Renal pelvis (tissue), 4 donors: Measurements from ENCODE around the gene KL. TPM values are rescaled to one million over a fixed set of nuclear protein-coding genes. Genes with fewer than 3 reads are reported as not detected.
A peak's percentile ranks its signal among the peaks of the same experiment; 100 is the strongest.

Experiments
- DNase-seq: peaks from one replicate; pipeline ENCODE4 v3.0.0-alpha.2; 2013
- polyA plus RNA-seq, 3 donors: library from polyadenylated mRNA; unstranded; fragments of 120-200 nt; gene quantifications; one replicate each; pipeline ENCODE4 v1.2.1, GENCODE V29; 2013; ENCODE audit not compliant: insufficient read length in 3 of 3

Gene KL
- polyA plus RNA-seq, 3 donors, result 31.4 to 45.8 (median 40.9) TPM

DNA sequence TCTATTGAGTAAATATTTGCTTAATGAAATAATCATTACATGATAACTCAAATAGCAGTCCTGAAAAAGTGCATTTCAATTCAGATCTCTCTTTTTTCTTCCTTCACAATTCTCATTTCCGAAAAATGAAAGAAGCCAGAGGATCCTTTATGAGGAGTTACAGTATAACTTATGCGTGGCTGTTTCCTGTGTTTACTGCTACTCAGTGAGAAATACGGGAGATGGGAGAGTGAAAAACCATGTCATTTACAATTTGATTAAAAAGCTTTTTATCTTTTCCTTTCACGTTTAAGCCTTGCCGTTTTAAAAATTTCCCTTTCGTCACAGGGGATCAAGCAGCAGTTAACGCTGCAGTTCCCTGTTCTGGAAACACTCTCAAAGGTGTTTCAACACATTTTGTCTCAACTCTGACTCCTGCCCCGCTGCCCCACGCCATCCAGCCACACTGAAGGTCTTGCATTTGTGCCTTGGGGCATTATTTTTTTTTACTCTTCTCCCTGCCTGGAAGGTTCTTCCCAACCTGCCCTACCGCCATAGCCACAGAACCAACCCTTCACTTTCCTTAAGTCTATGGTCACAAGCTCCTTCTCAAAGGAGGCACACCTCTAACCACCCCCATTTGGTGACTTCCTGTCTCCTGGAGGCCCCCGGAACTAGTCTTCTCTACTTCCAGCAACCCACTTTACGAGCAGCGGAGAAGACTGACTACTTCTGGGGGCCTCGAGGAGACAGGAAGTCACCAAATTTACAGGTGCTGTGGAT is 17.0 kb downstream of the KL start:
- no peak for DNase-seq

DNA sequence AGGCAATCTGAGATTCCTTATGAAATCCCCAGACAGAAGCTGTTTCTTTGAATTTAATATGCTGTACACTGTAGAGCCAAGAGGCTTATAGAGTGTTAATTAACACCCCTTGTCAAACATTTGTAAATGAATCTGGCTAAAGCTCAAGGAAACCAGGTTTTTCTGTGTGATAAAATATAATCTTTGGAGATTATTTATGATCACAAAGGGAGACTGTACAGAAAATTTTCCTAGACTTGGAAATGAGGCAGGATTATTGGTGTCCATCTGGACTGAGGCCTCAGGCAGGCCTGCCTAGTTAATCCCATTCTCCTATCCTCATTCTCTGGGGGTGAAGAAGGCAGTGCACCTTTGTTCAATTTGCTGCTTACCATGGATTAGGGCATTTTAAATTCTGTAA is 17.8 kb downstream of the KL start:
- no peak for DNase-seq

DNA sequence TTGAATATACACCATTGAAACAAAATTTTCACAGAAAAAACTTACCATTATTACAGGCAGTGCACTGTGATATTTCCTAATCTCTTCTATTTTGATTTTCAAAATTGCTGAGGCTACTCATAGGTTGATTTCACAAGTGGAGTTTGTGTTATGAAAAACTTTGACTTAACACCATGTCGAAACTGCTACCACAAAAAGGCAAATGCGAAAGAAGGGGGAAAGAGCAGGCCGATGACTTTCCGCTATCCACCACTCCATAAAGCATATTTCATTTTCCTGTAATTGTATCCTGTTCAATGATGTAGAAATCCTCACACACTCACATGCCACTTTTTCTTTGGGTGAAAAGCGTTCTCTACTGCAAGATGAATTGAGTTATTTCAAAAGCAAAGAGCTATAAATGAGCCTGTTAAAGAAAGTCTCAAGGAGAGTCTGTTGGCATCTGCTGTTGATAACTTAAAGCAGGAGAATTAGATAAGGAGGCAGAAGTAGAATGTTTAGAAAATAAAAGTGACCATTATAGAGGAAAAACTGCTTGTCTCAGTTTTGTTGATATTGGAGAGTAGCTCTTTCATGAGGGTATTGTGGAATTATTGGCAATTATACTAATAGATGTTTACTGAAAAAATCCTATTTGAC is 18.8 kb downstream of the KL start:
- no peak for DNase-seq

DNA sequence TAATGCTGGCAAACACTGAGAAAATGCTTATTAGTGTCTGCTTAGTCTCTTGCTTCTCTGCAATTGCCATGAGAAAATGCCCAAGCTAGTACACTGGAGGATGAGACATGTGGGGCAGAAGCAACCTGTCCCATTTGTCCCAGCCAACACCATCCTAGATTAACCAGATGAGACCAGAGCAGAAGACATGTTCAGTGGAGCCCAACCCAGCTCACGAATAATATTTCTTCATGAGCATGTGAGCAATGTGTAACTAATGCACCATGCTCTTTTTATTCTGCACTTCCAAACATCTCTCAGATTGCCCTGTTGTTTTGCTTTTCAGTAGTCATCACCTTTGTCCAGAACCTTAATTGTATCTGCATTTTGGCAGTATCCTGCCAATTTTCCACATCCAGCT is 21.4 kb downstream of the KL start:
- DNase-seq, result no peak

DNA sequence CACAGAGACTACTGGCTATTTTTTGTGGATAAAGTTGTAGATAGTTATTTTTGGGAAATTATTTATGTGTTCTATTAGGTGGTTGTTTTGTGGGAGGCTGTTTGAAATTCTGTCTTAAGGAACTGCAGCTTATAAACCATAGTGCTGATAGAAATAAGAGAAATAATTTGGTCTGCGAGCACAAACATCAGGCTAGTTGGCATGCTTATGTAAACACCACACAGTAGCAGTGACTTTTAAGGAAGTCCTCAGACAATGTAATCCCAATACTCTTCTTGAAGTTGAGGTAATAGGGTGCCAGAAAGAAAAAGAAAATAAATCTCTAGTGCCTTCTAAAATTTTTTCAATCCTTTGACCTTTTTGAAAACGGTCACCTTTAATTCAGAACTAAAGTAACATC is 23.9 kb downstream of the KL start:
- no peak for DNase-seq

DNA sequence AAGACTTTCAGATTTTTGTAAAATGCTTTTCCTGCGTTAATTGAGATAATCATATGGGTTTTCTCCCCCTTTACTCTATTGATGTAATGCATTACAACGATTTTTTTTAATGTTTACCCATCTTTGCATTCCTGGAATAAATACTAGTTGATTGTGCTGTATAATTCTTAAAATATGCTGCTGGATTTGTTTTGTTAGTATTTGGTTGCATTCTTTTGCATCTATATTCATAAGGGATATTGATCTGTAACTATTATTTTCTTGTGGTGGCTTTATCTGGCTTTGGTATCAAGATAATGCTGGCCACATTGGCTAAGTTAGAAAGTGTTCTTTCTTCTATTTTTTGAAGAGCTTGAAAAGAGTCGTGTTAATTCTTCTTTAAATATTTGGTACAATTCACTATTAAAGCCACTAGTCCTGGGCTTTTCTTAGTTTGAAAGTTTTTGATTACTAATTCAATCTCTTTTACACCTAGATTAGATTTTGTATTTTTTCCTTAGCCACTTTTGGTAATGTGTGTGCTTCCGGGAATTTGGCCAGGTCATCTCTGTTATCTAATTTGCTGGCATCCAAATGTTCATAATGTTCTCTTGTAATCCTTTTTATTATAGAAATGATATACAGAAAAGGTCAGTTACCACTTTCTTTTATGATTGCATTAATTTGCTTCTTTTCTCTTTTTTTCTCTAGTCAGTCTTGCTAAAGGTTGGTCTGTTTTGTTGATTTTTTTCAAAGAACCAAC is 29.8 kb downstream of the KL start:
- DNase-seq, result no peak

DNA sequence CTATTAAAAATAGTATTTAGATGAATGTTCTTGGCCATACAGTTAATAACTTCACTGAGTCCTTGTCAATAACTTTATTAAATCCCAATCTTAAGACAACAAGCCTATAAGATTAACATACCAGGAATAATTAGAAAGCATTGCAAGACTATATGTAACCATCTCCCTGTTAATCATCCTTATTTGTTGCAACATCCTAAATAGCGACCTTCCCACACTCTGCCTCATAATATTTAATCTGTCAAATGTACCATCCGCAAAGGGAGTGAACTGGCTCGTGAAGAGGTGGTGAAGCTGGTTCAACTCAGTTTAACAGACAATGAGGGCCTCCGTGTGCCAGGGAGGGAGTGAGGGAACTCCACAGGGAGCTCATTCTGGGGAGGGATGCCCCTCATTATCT is 33.9 kb downstream of the KL start:
- DNase-seq, result no peak

DNA sequence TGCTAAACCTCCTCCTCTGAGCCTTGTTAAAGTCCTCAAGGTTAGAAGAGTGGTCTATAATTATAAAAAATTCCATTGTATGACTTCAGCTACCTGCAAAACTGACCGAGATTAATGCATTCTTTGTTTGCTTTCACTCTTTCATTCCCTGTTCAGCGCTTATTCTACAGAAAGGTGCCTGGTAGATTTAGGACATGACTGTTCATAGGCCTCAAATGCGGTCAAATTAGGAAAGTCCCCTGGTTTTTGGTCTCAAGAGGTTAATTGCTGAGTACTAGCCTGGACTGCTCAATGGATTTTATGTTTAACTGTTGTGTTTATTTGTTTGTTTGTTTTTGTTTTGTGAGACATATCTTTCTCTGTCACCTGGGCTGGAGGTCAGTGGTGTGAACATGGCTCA is 35.4 kb downstream of the KL start:
- no peak for DNase-seq

DNA sequence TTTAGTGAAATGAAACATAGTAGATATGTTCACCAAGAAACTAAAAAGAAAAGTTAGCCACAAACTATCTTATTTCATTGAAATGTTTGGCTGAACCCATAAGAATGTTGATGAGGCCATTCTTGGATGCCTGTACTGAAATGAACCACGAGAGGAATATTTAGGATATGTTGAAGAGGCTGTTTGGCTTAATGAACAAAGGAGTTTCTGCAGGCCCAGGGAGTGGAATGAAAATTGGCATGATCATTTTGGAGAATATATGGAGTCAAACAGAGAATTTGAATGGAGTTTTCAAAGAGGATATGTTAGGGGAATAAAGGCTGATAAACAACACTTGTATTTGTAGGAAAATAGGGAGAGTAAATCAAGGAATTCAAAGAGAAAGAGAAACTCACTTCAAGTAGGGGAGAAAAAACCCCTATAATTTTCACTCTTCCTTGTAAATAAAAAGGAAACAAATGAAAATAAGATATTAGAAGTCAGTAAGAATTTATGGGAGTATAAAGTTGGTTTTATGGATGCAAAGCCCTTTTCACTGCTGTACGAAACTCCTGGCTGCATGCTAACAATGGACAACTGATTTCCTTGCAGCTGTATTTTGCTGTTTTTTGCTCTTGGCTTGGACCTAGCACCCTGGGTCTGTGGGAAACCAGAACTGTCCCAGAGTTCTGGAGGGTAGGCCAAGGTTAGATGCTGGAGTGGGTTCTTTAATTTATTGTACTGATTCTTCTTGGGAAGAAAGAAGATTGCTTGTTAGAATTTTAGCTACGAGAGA is 36.5 kb downstream of the KL start:
- DNase-seq, result no peak

DNA sequence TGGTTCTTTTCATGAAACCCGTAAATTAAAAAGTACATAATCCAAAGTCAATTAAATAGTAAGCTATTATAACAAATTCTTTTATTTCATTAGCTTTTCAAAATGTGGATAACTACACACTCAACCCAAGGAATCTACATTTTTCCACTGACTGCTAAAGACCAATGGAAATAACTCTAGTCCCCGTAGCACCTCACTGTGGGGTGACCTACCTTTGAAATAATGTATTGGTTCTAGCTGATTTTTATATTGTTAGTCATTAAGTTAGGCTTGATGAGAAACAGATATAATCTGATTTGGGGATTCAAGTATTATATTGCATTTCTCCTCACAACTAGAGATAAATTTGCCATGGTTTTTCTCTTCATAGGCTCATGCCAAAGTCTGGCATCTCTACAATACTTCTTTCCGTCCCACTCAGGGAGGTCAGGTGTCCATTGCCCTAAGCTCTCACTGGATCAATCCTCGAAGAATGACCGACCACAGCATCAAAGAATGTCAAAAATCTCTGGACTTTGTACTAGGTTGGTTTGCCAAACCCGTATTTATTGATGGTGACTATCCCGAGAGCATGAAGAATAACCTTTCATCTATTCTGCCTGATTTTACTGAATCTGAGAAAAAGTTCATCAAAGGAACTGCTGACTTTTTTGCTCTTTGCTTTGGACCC is 37.3 kb downstream of the KL start:
- DNase-seq, result no peak

DNA sequence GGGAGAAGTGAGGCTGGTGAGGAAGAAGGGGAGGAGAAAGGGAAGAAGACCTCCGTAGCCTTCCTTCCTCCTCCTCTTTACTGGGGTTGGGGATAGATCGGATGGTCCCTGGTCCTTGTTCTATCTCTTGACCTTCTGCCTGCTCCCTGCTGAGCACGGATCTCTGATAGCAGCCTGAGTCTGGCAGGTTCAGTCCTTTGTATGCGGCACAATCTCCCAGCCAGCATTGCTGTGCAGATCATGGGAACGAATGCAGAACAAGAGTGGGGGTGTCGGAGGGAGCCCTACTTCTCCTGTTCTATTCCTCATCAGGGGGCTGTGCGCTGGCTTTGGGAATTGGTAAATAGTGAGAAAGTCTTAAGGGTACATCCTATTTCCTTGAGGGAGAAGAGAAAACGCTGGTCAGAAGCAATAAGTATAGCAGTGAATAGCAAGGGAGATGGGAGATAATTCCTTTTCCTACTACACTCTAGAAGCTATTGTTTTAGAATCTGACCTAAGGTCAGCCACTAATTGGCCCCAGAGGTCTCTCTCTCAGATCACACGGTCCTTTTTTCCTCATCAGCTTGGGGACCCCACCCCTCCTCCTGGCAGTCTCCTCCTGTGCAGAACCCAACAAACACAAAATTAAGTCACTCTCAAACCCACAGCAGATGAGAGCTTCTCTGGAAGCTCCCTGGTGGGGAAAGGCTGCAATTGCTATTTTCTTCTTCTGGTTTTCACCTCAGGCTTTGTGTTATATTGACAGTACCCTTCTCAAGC is 41.0 kb downstream of the KL start:
- no peak for DNase-seq

DNA sequence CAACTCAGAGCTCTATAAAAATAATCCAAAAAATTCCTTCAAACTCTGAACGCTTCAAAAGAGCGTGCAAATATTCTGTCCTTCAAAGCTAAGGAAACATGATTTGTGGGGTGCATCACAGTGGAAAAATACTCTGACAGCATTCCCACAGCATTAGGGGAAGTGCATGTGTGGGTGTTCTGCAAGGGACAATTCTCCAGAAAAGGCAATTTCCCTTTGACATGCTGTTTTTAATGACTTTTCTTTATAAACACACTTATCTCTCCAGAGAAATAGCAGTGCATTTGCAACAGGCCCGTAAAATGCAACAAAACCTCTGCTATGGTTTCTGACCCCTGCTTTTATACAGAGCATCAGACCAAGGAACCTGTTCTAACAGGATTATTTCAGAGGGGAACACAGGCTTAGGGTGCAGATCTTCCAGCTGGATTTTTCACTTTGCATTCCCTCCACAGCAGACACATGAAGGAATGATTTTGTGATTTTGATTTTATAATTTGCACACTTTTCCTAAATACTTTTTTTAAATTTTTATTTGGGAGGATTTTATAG is 42.6 kb downstream of the KL start:
- peak; percentile 34 for DNase-seq

DNA sequence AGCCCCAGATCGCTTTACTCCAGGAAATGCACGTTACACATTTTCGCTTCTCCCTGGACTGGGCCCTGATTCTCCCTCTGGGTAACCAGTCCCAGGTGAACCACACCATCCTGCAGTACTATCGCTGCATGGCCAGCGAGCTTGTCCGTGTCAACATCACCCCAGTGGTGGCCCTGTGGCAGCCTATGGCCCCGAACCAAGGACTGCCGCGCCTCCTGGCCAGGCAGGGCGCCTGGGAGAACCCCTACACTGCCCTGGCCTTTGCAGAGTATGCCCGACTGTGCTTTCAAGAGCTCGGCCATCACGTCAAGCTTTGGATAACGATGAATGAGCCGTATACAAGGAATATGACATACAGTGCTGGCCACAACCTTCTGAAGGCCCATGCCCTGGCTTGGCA is 44.6 kb downstream of the KL start:
- no peak for DNase-seq

DNA sequence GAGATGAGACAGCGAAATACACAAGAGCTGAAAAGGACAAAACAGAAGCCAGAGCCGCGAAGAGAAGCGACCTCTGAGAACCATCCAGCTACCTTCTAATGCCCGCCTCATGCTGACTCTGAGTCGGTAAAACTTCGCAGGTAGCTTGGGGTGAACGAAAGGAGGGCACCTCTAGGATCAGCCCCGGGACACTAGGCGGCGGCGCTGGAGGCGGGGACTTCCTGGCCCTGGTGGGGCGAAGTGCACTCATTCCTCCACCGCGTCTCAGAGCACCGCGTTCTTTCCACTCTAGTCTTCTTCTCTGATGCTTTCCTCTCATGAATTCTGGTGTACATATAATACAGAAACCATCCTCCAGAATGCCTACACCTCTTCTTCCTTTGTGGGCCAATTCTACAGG is 50.1 kb downstream of the KL start:
- DNase-seq, result no peak

DNA sequence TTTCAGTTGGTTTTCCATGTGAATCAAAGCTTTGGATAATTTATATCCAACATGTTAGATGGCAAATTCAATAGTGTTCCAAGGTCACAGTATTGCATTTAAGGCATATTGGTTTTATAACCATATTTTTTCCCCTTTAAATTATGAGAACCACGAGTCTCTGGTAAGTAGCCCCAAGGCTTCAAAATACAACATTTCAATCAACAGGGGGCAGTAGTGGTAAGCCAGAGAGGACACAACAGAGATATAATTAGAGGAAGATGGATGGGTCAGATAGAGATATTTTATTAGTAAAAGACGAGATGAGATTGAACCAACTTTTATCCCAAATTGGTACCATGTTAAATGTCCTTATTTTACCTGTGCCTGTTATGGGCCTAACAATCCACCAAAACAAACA is 53.1 kb downstream of the KL start:
- DNase-seq, result no peak

DNA sequence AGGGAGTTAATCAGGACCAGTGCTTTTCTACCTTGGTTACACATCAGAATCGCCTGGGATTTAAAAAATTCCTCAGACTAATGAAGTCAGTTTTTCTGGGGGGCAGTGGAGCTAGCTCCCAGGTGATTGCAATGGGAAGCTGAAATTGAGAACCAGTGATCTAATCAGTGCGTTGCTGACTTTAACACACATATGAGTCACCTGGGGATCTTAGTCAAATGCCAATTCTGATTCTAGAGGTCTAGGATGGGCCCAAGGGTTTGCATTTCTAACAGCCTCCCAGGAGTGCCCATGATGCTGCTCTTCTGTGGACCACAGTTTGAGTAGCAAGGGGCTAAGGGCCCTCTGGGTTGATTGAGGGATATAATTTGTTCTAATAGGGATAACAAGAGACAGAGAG is 54.5 kb downstream of the KL start:
- DNase-seq, result no peak

DNA sequence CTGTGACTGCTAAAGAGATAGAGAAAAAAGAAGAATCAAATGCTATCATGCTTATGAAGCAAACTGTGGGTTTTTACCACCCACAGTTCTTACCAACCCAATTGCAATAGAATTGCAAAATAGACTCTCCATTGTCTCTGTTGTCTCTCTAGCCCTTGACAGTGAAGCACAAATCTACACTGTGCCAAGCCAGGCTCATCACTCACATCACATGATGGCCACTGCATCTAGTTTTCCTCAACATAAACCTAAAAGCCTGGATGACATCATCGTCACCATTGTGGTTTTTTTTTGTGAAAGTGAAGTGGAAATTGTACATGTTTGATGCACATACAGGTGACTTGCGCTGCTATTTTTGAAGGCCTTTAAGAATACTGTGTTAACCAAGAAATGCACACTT is 56.1 kb downstream of the KL start:
- DNase-seq, result no peak

DNA sequence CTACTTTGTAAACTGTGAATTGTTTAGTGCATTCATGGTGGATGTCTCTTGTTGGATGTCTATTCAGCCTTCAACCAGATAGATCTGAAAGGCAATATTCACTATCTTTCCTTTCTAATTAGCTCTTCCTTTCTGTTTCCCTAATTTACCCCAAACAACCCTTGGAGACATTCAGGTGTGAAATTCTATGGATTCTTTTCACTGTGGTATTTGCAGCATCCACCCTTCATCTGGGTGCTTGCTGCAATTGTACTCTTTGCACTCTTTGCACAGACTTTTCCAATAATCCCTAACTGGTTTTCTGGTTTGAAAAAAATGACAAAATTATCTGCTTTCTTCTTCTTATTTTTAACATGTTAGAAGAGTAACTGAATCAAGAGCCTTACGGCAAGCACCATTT is 56.5 kb downstream of the KL start:
- no peak for DNase-seq

DNA sequence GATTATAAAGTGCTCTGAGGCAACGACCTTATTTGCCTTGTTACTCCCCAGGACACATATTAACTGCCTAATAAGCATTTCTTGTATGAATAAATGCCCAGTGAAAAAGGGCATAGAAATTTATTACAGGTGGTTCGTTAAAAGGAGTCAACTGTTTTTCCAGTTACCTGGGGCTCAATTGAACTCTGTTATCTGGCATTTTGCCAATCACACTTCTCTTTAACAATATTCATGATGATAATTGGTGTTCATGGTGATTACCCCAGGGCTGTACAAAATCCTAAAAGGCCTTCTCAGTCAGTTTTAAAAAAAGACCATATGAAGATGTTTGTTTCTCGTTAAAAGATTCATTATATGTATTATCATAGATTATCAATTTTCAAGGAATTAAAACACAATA is 57.1 kb downstream of the KL start:
- DNase-seq, result no peak
